Measurements from ENCODE around the gene RINL.
A peak's percentile ranks its signal among the peaks of the same experiment; 100 is the strongest.
"Not testable (repeated sequence)": the region's sequence is repeated elsewhere in the genome, so short reads cannot be mapped to it uniquely, and the experiment has no call there.

RINL gene

DNA sequence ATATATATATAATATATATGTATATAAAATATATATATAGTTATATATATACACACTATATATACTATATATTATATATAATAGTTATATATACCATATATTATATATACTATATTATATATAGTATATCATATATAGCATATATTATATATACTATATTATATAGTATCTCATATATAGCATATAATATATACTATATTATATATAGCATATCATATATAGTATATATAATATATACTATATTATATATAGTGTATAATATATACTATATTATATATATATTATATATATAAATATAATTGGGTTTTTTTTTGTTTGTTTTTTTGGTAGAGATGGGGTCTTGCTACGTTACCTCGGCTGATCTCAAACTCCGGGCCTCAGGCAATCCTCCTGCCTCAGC, 16.7 kb downstream of the RINL start:
- no peak for DNase-seq (ENCODE audit: low read depth)
- TF ChIP-seq, protein P1, sequence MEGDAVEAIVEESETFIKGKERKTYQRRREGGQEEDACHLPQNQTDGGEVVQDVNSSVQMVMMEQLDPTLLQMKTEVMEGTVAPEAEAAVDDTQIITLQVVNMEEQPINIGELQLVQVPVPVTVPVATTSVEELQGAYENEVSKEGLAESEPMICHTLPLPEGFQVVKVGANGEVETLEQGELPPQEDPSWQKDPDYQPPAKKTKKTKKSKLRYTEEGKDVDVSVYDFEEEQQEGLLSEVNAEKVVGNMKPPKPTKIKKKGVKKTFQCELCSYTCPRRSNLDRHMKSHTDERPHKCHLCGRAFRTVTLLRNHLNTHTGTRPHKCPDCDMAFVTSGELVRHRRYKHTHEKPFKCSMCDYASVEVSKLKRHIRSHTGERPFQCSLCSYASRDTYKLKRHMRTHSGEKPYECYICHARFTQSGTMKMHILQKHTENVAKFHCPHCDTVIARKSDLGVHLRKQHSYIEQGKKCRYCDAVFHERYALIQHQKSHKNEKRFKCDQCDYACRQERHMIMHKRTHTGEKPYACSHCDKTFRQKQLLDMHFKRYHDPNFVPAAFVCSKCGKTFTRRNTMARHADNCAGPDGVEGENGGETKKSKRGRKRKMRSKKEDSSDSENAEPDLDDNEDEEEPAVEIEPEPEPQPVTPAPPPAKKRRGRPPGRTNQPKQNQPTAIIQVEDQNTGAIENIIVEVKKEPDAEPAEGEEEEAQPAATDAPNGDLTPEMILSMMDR (conservative IDR thresholded peaks at IDR 0.05; ENCODE audit: low read depth, low read length), result no peak
- no peak overlapping the region for H3K4me3 ChIP-seq (ENCODE audit: low read length)

DNA sequence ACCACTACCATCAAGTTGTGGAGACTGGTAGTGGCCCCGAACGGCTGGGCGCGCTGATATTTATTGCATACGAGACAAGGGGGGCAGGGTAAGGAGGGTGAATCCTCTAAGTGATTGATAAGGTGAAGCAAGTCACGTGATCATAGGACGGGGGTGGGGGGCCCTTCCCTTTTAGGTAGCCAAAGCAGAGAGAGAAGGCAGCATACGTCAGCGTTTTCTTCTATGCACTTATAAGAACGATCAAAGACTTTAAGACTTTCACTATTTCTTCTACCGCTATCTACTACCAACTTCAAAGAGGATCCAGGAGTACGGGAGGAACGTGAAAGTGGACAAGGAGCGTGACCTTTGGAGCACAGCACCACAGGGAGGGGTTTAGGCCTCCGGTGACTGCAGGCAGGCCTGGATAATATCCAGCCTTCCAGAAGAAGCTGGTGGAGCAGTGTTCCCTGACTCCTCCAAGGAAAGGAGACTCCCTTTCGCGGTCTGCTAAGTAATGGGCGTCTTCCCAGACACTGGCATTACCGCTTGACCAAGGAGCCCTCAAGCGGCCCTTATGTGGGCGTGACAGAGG, 18.4 kb downstream of the RINL start:
- not testable (repeated sequence) for DNase-seq (ENCODE audit: low read depth); H3K4me3 ChIP-seq (ENCODE audit: low read length)

DNA sequence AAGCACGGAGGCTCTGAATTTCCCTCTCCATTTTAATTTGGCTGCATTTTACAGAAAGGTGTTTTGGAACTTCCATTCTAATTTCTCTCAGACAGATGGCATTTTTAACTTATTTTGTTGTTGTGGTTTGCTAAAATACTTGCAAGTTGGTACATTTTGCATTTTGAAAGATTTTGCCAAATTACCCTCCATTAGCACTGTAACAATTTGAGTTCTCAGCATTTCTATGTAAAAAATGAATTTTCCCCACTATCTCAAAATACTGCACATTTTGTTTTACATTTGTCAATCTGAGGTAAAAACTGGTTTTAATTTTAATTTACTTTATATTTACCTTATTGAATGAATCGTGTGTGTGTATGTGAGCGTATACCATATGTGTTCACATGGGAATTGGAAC, 21.3 kb downstream of the RINL start:
- H3K4me3 ChIP-seq (ENCODE audit: low read length), result no peak overlapping the region
- no peak for DNase-seq (ENCODE audit: low read depth)
- TF ChIP-seq, protein P1 (conservative IDR thresholded peaks at IDR 0.05; ENCODE audit: low read depth, low read length), result no peak

DNA sequence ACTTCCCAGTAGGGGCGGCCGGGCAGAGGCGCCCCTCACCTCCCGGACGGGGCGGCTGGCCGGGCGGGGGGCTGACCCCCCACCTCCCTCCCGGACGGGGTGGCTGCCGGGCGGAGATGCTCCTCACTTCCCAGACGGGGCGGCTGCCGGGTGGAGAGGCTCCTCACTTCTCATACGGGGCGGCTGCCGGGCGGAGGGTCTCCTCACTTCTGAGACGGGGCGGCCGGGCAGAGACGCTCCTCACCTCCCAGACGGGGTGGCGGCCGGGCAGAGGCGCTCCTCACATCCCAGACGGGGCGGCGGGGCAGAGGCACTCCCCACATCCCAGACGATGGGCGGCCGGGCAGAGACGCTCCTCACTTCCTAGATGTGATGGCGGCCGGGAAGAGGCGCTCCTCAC, 22.3 kb downstream of the RINL start:
- not testable (repeated sequence) for H3K4me3 ChIP-seq (ENCODE audit: low read length); DNase-seq (ENCODE audit: low read depth)

DNA sequence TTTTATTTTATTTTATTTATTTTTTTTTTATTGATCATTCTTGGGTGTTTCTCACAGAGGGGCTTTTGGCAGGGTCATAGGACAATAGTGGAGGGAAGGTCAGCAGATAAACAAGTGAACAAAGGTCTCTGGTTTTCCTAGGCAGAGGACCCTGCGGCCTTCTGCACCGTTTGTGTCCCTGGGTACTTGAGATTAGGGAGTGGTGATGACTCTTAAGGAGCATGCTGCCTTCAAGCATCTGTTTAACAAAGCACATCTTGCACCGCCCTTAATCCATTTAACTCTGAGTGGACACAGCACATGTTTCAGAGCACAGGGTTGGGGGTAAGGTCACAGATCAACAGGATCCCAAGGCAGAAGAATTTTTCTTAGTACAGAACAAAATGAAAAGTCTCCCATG, 23.1 kb downstream of the RINL start:
- not testable (repeated sequence) for DNase-seq (ENCODE audit: low read depth); H3K4me3 ChIP-seq (ENCODE audit: low read length)

DNA sequence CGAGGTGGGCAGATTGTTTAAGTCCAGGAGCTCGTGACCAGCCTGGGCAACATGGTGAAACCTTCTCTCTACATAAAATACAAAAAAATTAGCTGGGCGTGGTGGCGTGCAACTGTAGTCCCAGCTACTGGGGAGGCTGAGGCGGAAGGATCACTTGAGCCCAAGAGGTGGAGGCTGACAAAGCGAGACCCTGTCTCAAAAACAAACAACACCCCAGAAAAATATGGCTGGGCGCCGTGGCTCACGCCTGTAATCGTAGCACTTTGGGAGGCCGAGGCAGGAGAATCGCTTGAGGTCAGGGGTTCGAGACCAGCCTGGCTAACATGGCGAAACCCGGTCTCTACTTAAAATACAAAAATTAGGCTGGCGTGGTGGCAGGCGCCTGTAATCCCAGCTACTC, 24.9 kb downstream of the RINL start:
- TF ChIP-seq, protein P1 (conservative IDR thresholded peaks at IDR 0.05; ENCODE audit: low read depth, low read length), result no peak
- DNase-seq (ENCODE audit: low read depth), result no peak
- H3K4me3 ChIP-seq (ENCODE audit: low read length), result peak overlapping the region; percentile 73

DNA sequence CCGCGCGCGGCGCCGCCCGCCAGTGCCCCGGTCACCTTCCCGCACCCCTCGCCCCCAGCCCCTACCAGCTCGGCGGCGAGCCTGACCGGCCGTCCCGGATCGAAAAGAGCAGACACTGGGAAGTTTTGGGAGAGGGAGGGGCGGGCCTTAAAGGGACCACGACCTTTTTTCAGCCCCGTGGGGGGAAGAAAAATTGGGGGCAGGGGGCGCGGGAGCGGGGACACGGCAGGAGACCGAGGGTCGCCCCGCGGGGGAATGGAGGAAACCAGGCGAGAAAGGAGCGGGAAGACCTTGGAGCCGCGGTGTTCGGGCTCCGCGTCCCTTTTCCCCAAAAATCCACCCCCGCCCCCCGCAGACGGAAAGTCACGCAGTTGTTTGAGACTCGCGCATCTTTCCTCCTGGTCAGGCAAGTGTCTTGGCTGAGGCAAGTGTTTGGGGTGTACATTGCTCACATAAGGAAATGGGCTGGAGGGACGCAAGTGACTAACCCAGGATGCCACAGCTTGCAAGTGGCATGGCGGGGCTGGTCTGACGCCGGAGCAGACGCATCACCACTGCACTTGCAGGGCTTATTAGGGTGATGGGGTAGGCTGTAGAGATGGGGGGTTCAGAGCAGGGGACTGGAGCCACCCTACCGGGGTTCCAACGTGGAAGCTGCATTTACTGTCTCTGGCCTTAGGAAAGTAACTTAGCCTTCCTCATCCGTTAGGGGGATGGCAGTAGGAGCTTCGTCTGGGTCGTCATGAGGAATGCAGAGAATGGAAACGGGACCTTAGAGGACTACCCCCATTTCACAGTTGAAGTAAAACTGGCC, 25.6 kb downstream of the RINL start:
- peak overlapping the region; percentile 73 for H3K4me3 ChIP-seq (ENCODE audit: low read length)
- DNase-seq (ENCODE audit: low read depth), result no peak
- TF ChIP-seq, protein P1 (conservative IDR thresholded peaks at IDR 0.05; ENCODE audit: low read depth, low read length), result no peak

DNA sequence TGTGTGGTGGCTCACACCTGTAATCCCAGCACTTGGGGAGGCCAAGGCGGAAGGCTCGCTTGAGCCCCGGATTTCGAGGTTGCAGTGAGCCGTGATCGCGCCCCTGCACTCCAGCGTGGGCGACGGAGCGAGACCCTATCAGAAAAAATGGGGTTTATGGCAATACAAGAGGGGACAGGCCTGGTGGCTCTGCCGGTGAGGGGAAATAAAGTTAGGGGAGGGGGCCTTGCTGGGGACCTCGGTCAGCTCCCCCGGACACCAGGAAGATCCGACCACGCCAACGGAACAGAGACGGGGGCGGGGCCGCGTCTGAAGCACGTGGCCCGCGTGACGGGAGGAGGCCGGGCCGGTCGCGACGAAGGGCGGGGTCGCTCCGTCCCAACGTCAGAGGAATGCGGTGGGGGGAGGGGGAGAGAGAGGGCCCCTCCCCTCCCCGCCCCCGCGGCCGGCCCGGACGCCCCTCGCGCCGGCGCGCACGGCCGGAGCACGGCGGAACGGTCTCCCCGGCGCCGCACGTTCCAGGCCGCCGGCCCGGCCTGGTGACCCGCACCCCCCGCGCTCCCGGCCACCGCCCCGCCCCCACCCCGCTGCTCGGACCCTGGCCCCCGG, 26.3 kb downstream of the RINL start:
- DNase-seq (ENCODE audit: low read depth), result no peak
- H3K4me3 ChIP-seq (ENCODE audit: low read length), result peak overlapping the region; percentile 73
- TF ChIP-seq, protein P1 (conservative IDR thresholded peaks at IDR 0.05; ENCODE audit: low read depth, low read length), result no peak
